GM21360 (cell line): ENCODE results near the gene LRIT1.
"Not testable (repeated sequence)": the region's sequence is repeated elsewhere in the genome, so short reads cannot be mapped to it uniquely, and the experiment has no call there.

Source experiments
- ATAC-seq: cut with Tn5 transposase; IDR thresholded peaks from one replicate; pipeline ENCODE4 v1.9.1; 2021; ENCODE audit warnings: mild to moderate bottlenecking, moderate library complexity; ENCODE audit not compliant: unreplicated experiment

LRIT1 gene

GRCh38 chr10:84241185-84241790, at the start of gene LRIT1:
Gene LRIT1, minus strand, starts transcription at chr10:84241546. Its CDS starts 107 bp downstream, at chr10:84241439.
- ATAC-seq: no peak

DNA sequence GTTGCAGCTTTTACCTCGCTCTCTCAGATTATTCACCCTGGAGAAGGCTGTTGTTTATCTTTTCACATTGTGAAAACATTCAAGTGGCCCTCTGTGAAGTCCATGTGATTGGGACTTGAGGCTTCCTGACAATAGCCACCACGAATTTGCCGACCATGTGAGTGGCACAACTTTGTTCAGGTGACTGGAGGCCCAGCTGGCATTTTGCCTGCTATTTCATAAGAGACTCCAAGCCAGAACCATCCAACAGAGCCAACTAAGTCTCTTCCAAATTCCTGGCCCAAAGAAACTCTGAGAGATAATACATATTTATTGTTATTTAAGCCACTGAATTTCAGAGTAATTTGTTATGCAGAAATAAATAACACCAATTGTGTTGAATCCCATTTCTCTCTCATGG, 48.9 kb upstream of the LRIT1 start:
- no peak for ATAC-seq

DNA sequence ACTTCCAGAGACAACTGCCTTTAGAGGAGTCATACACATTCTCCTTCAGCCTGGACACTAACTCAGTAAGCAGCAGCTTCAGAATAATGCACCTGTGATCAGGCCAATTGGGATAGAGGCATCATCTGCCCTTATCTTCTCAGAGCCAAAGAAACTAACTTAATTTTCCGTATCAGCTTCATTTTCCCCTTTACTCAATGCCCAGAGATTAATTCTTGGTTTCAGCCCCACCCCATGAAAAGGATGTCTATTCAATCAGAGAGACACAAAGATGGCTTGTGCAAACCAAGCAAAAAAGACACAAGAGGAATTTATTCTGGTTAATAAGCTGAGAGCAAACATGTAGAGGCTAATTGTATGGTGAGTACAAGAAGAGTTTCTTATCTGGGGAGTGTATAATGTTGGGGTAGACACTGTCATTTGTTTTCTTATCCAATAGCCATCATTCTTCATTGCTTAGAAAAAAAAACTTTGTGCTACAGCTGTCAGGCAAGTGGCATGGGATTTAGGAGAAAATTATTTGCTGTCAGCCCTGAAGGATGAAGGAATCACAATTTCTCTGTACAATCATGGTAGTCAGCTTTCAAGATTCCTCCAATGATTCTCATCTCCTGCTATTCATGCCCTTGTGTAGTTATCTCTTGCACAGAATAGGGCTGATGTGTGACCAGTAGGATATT, 48.3 kb upstream of the LRIT1 start:
- ATAC-seq: no peak

GRCh38 chr10:84288151-84288550, 46.8 kb upstream of the LRIT1 start:
- ATAC-seq: no peak

DNA sequence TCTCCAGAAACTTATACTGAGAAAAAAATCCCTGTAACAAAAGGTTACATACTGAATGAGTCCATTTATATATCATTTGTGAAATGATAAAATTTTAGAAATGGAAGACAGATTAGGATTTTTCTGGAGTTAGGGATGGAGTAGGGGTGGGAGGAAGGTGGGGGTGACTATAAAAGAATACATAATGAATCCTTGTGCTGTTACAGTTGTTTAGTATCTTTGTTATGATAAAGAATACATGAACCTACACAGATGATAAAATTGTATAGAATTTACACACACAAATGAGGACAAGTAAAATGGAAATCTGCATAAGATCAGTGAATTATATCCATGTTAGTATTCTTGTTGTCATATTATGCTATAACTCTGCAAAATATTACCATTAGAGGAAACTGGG, 45.3 kb upstream of the LRIT1 start:
- ATAC-seq: no peak

DNA sequence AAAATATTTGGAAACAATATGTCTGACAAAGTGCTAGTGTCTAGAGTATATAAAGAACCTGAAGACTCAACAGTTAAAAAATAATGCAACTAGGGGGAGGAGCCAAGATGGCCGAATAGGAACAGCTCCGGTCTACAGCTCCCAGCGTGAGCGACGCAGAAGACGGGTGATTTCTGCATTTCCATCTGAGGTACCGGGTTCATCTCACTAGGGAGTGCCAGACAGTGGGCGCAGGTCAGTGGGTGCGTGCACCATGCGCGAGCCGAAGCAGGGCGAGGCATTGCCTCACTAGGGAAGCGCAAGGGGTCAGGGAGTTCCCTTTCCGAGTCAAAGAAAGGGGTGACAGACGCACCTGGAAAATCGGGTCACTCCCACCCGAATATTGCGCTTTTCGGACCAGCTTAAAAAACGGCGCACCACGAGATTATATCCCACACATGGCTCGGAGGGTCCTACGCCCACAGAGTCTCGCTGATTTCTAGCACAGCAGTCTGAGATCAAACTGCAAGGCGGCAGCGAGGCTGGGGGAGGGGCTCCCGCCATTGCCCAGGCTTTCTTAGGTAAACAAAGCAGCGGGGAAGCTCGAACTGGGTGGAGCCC, 38.6 kb upstream of the LRIT1 start:
- not testable (repeated sequence) for ATAC-seq

DNA sequence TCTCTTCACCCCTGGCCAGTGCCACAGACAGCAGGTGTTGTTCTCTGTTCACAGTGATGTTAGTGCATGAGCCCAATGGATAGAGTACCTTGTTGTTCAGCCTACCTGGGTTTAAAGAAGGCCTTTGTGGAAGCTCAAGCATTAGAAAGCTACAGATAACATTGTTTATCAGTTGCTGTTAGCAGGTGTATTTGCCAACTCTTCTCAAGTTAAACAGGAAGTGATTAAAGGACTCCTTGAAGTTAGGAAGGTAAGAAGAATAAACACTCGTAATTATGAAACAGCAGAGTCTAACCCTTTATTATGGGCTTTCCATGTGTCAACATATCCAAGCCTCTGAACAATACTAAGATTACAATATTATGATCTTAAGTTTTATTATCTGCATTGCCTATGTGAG, 29.4 kb upstream of the LRIT1 start:
- no peak for ATAC-seq

DNA sequence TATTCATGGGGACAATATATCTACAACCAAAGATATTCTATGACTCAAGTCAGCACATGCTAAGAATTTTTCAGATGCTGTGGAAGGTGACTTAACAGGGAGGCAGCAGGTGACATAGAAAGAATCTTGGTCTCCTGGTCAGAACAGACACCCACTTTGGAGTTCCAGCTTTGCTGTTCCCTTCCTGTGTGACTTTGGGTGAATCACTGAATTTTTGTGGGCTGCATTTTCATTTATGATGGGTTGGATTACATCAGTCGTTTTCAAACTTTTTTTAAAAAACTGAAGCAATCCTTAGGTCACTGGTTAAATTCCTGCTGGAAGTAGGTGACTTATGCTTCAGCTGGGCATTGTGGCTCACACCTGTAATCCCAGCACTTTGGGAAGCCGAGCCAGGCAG, 28.4 kb upstream of the LRIT1 start:
- no peak for ATAC-seq

DNA sequence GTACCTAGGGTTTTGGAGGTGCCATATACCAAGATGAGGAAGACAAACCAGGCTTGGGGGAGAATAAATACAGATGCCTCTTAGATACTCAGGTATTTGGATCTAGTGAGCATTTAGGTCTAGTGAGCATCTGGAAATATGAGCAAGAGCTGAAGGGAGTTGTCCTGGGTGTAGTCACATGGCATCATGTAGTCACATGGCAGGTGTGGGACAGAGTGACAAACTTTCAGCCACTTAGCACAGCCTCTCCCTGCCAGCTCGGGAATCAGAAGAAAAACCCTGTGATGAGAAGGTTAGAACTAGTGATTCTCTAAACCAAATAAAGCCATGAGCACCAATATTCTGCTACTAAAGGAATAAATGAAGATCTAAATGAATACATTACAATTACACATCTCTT, 27.8 kb upstream of the LRIT1 start:
- no peak for ATAC-seq

GRCh38 chr10:84267503-84268126, 26.3 kb upstream of the LRIT1 start:
- ATAC-seq: peak; percentile 68

DNA sequence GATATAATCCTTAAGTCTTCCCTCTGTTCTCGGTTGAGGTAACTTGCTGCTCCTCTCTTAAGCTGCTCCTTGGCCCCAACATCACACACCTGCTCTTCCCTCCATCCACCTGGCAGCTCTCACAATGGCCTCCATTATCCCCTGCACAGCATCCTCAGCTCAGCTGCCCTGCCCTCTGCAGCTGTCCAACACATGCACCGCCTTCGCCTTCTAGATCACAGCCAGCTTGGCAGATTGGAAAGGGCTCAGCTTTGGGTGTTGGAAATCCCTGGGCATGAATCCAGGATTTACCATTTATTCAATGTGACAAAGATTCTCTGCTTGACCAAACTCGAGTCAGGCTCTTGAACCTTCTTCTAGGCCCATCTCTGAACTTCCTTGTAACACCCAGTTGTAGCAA, 24.1 kb upstream of the LRIT1 start:
- no peak for ATAC-seq

GRCh38 chr10:84264611-84265141, 23.3 kb upstream of the LRIT1 start:
- peak; percentile 89 for ATAC-seq

DNA sequence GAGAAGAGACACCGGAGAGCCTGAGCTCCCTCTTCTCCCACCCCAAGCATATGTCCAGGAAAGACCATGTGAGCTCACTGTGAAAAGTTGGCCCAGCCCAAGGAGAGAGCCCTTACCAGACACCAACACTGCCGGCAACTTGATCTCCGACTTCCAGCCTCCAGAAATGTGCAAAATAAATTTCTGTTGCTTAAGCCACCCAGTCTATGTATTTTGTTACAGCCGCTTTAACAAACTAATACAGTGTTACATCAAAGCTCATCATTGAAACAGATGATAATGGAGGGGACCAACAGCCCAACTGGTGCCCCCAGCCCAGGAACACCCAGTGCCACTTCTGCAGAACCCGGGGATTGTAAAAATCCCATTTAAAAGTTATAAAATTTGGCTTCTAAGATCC, 22.4 kb upstream of the LRIT1 start:
- no peak for ATAC-seq

- ATAC-seq: no peak
Measured at GRCh38 chr10:84262190-84262956, 21.0 kb upstream of the LRIT1 start.

DNA sequence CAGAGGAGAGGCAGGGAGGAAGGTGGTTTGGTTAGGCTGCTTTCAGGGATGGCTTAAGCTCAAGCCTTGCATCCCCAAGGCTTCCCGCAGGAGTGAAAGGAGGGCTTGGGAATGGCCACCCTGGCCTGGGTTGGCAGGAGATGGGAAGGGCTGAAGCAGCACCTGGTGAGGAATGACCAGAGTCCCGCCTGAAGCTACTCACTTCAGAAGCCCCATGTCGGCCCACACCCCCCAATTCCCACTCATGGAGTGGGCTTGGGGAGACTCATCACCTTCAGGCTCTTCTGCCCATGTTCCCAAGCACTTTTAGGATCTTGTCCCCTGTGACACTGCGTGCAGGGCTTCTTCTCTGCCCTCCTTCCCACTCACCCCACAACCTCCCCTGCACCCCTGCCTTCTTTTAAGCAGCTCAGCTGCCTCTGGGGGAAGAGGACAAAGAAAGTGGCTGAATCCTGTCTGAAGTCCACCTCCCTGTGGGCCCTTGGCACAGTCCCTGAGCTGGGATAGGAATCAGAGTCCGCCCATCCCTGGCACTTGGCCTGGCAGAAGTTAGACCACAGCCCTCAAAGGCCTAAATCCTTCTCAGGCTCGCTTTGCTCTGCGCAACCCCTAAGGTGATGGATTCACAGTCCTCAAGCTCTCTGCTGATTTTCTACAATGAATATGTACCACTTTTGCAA, 20.0 kb upstream of the LRIT1 start:
- no peak for ATAC-seq

DNA sequence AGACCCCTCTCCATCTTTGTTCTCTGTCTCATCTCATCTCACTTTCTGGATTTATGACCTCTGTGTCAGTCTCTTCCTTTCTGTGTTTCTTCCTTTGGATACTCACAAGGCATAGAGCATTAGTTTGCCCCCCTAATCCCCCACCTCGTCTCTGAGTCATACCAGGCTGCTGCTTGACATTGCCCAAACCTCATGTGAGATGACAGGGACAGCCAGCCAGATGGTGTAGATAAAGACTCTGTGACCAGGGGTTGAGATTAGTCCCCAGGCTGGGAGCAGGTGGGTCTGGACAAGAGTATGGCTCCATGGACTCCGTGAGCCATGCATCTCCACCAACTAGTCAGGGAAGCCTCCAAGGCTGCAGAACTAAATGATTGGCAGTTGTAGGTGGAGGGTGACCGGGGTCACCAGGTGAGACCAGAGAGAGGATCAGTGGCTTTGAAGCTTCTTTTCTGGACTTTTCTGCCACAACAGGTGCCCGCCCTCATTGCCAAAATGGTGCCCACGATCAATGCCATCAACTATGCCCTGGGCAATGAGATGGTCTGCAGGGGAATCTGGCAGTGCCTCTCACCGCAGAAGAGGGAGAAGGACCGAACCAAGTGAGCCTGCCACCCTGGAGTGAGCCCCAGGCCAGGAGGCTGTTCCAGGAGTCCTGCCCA, 16.8 kb upstream of the LRIT1 start:
- ATAC-seq: no peak

- ATAC-seq: no peak
Measured at GRCh38 chr10:84257343-84258020, 16.1 kb upstream of the LRIT1 start.

GRCh38 chr10:84256510-84257342, 15.4 kb upstream of the LRIT1 start:
- ATAC-seq: peak; percentile 72
